Breast epithelium (tissue), 4 donors: ENCODE data around the gene CTNNAL1. TPM values are rescaled to one million over a fixed set of nuclear protein-coding genes. Genes with fewer than 3 reads are reported as not detected.

Experiments used
- DNase-seq, 2 donors: peaks; one replicate each; pipeline ENCODE4 v3.0.0-alpha.2; 2019; ENCODE audit warnings: low spot score in 2 of 2
- H3K27ac ChIP-seq, 2 donors: fragments of 200-600 bp; sonication (generic) in 1 of 2; one replicate each; pipeline ENCODE4 v1.5.1; 2016 to 2019; ENCODE audit warnings: mild to moderate bottlenecking in 1 of 2
- H3K27me3 ChIP-seq, 2 donors: fragments of 200-600 bp; sonication (generic) in 1 of 2; one replicate each; pipeline versions ENCODE4 v1.5.1 to v1.6.0; 2017 to 2019; ENCODE audit warnings: control low read depth in 1 of 2, mild to moderate bottlenecking in 1 of 2
- H3K36me3 ChIP-seq: fragments of 200-600 bp; one replicate; pipeline ENCODE4 v1.5.1; 2019
- H3K4me1 ChIP-seq, 2 donors: fragments of 200-600 bp; sonication (generic); one replicate each; pipeline ENCODE4 v1.5.1; 2016 to 2019; ENCODE audit warnings: control low read depth in 1 of 2
- H3K4me3 ChIP-seq, 3 donors: fragments of 200-600 bp; sonication (generic); 1 replicate in 2 of 3; 2 replicates in 1 of 3; pipeline ENCODE4 v1.5.1; 2016 to 2019; ENCODE audit warnings: mild to moderate bottlenecking in 3 of 3, moderate library complexity in 2 of 3
- H3K9me3 ChIP-seq, 2 donors: fragments of 200-600 bp; sonication (generic) in 1 of 2; one replicate each; pipeline ENCODE4 v1.5.1; 2016 to 2019; ENCODE audit warnings: control low read depth in 1 of 2
- CTCF ChIP-seq, 3 donors: fragments of 450-650 bp; IDR thresholded peaks; one replicate each; pipeline ENCODE4 v1.5.1; 2016 to 2017; ENCODE audit warnings: antibody characterized with exemption in 3 of 3, mild to moderate bottlenecking in 3 of 3, moderate library complexity in 3 of 3
- POLR2A ChIP-seq: fragments of 450-650 bp; IDR thresholded peaks from one replicate; pipeline ENCODE4 v1.6.1; 2016; ENCODE audit warnings: antibody characterized with exemption, mild to moderate bottlenecking, moderate library complexity
- POLR2AphosphoS5 ChIP-seq, 3 donors: sonication (generic); formaldehyde crosslinking; IDR thresholded peaks; one replicate each; pipeline ENCODE4 v1.6.1; 2017; ENCODE audit warnings: antibody characterized with exemption in 3 of 3
- intact Hi-C: fragments of 100-400 bp; cut with DNase I; formaldehyde crosslinking; loops from one replicate; pipeline ENCODE4 v1.15.1; 2023; ENCODE audit warnings: low total_unique reads
- total RNA-seq, 3 donors: library from RNA; depleted of rRNA; stranded (reverse); fragments of >200 nt; gene quantifications; one replicate each; pipeline ENCODE4 v1.1.0, GENCODE V29; 2016

Gene CTNNAL1
- total RNA-seq, 3 donors from 2014 or later, result 25.0 to 29.2 (median 25.6) TPM

GRCh38 chr9:109035684-109036423 lies 22.6 kb upstream of the CTNNAL1 start:
- Histone ChIP-seq H3K4me1 (peaks cover 0 to 7% of the 10 kb centered on the region in 2 donors), H3K27me3 (no peaks in the 10 kb centered on the region), H3K4me3 (no peak overlapping the region), H3K9me3 (no peaks in the 10 kb centered on the region), H3K27ac (peak overlapping the region; percentile 46 to 49), H3K36me3 (no peaks in the 10 kb centered on the region)
- DNase-seq, result no peak
- TF ChIP-seq CTCF (IDR thresholded peaks at IDR 0.05) (no peak), POLR2AphosphoS5 (IDR thresholded peaks at IDR 0.05) (peak in 2 of 3 donors; percentile 15 to 61)
- intact Hi-C loops, result no loop called here

GRCh38 chr9:109033941-109034700 lies 20.8 kb upstream of the CTNNAL1 start:
- Histone ChIP-seq H3K27me3 (no peaks in the 10 kb centered on the region), H3K4me3 (no peak overlapping the region), H3K4me1 (peaks cover 0 to 7% of the 10 kb centered on the region in 2 donors), H3K9me3 (no peaks in the 10 kb centered on the region), H3K27ac (no peak overlapping the region), H3K36me3 (no peaks in the 10 kb centered on the region)
- intact Hi-C loops, result no loop called here
- DNase-seq, result no peak
- TF ChIP-seq POLR2AphosphoS5 (IDR thresholded peaks at IDR 0.05) (no peak), POLR2A (no peak), CTCF (IDR thresholded peaks at IDR 0.05) (no peak)

- DNase-seq, result no peak
- TF ChIP-seq CTCF (IDR thresholded peaks at IDR 0.05), result no peak
- TF ChIP-seq POLR2AphosphoS5 (IDR thresholded peaks at IDR 0.05), result no peak
- no peak for TF ChIP-seq POLR2A
- Histone ChIP-seq H3K27me3 (no peaks in the 10 kb centered on the region), H3K4me3 (no peak overlapping the region), H3K36me3 (no peaks in the 10 kb centered on the region), H3K4me1 (no peaks in the 10 kb centered on the region), H3K9me3 (no peaks in the 10 kb centered on the region), H3K27ac (no peak overlapping the region)
- intact Hi-C loops, result no loop called here
These were observed 17.9 kb upstream of the CTNNAL1 start for GRCh38 chr9:109031241-109031640.

GRCh38 chr9:109030426-109030825 lies 17.1 kb upstream of the CTNNAL1 start:
- Histone ChIP-seq H3K27me3 (no peaks in the 10 kb centered on the region), H3K36me3 (no peaks in the 10 kb centered on the region), H3K4me1 (no peaks in the 10 kb centered on the region), H3K4me3 (no peak overlapping the region), H3K9me3 (no peaks in the 10 kb centered on the region), H3K27ac (no peak overlapping the region)
- TF ChIP-seq POLR2AphosphoS5 (IDR thresholded peaks at IDR 0.05) (no peak), CTCF (IDR thresholded peaks at IDR 0.05) (no peak)
- DNase-seq, result no peak
- intact Hi-C loops, result no loop called here

GRCh38 chr9:109028457-109028856 lies 15.2 kb upstream of the CTNNAL1 start:
- no peak overlapping the region for H3K4me3 ChIP-seq
- no peak for DNase-seq
- H3K36me3 ChIP-seq, result no peaks in the 10 kb centered on the region
- no peaks in the 10 kb centered on the region for H3K4me1 ChIP-seq
- no peak overlapping the region for H3K27ac ChIP-seq
- intact Hi-C loops, result no loop called here
- H3K27me3 ChIP-seq, result no peaks in the 10 kb centered on the region
- TF ChIP-seq POLR2A (no peak), CTCF (IDR thresholded peaks at IDR 0.05) (no peak), POLR2AphosphoS5 (IDR thresholded peaks at IDR 0.05) (no peak)
- no peaks in the 10 kb centered on the region for H3K9me3 ChIP-seq
